Neuronal stem cell (in vitro differentiated cells): ENCODE results near the gene MED8.

Source experiments
- DNase-seq: peaks from one replicate; pipeline ENCODE4 v3.0.0-alpha.2; 2013; ENCODE audit warnings: low spot score
- H2AFZ ChIP-seq: one replicate; pipeline ENCODE4 v1.6.1; 2013; ENCODE audit warnings: mild to moderate bottlenecking, low read length, inconsistent platforms
- H2AK5ac ChIP-seq: 2 replicates; pipeline ENCODE4 v1.6.1; 2013; ENCODE audit warnings: low read depth, mild to moderate bottlenecking, inconsistent platforms, low read length, moderate library complexity, mixed read lengths
- H2BK120ac ChIP-seq: 2 replicates; pipeline ENCODE4 v1.6.1; 2013; ENCODE audit warnings: low read depth, mild to moderate bottlenecking, inconsistent platforms, low read length, moderate library complexity, mixed read lengths
- H2BK12ac ChIP-seq: one replicate; pipeline ENCODE4 v1.6.1; 2013; ENCODE audit warnings: low read length, inconsistent platforms
- H2BK15ac ChIP-seq: 2 replicates; pipeline ENCODE4 v1.6.1; 2013; ENCODE audit warnings: mild to moderate bottlenecking, low read length, inconsistent platforms, mixed read lengths
- H2BK5ac ChIP-seq: one replicate; pipeline ENCODE4 v1.6.1; 2013; ENCODE audit warnings: inconsistent platforms, mild to moderate bottlenecking, low read length, moderate library complexity
- H3K14ac ChIP-seq: one replicate; pipeline ENCODE4 v1.6.1; 2013; ENCODE audit warnings: low read length, inconsistent platforms
- H3K18ac ChIP-seq: 2 replicates; pipeline ENCODE4 v1.6.1; 2013; ENCODE audit warnings: low read length, inconsistent platforms
- H3K23ac ChIP-seq: 2 replicates; pipeline ENCODE4 v1.6.1; 2013; ENCODE audit warnings: low read depth, mild to moderate bottlenecking, mixed read lengths, low read length, inconsistent platforms; ENCODE audit not compliant: poor library complexity
- H3K27ac ChIP-seq: replicated peaks from 3 replicates; pipeline ENCODE4 v1.5.1; 2013; ENCODE audit warnings: low read length, inconsistent platforms
- H3K27me3 ChIP-seq, 3 experiments: 2 replicates each; pipeline ENCODE4 v1.6.1; 2013; ENCODE audit warnings: low read length in 3 of 3, mild to moderate bottlenecking in 2 of 3, inconsistent platforms in 1 of 3, low read depth in 1 of 3, mixed read lengths in 1 of 3, moderate library complexity in 1 of 3; ENCODE audit not compliant: control insufficient read depth in 3 of 3, insufficient read depth in 3 of 3
- H3K36me3 ChIP-seq, 2 donors: replicated peaks in 1 of 2; 2 replicates each; pipeline ENCODE4 v1.6.1; 2013; ENCODE audit warnings: low read length in 2 of 2; ENCODE audit not compliant: control insufficient read depth in 2 of 2, insufficient read depth in 2 of 2
- H3K4ac ChIP-seq: 2 replicates; pipeline ENCODE4 v1.6.1; 2013; ENCODE audit warnings: inconsistent platforms, mild to moderate bottlenecking, low read length, moderate library complexity
- H3K4me1 ChIP-seq, 2 donors: 1 replicate in 1 of 2; 2 replicates in 1 of 2; pipeline ENCODE4 v1.6.1; 2013; ENCODE audit warnings: low read length in 2 of 2, low read depth in 1 of 2; ENCODE audit not compliant: control insufficient read depth in 2 of 2, insufficient read depth in 1 of 2
- H3K4me2 ChIP-seq: one replicate; pipeline ENCODE4 v1.6.1; 2013; ENCODE audit warnings: mild to moderate bottlenecking, low read length, inconsistent platforms; ENCODE audit not compliant: insufficient read depth, poor library complexity, severe bottlenecking
- H3K4me3 ChIP-seq, 2 donors: 2 replicates each; pipeline ENCODE4 v1.5.1; 2013; ENCODE audit warnings: low read length in 2 of 2, mild to moderate bottlenecking in 2 of 2, inconsistent platforms in 1 of 2, moderate library complexity in 1 of 2
- H3K79me1 ChIP-seq: one replicate; pipeline ENCODE4 v1.6.1; 2013; ENCODE audit warnings: low read depth, mild to moderate bottlenecking, inconsistent platforms, low read length, moderate library complexity
- H3K9ac ChIP-seq: one replicate; pipeline ENCODE4 v1.6.1; 2013; ENCODE audit warnings: mild to moderate bottlenecking, low read depth, low read length, inconsistent platforms; ENCODE audit not compliant: poor library complexity
- H3K9me3 ChIP-seq, 2 donors: replicated peaks in 1 of 2; 2 replicates each; pipeline versions ENCODE3 to v1.6.1; 2013; ENCODE audit warnings: low read length in 2 of 2, mild to moderate bottlenecking in 2 of 2, inconsistent platforms in 1 of 2, low read depth in 1 of 2, mixed read lengths in 1 of 2, moderate library complexity in 1 of 2; ENCODE audit not compliant: control insufficient read depth in 2 of 2, insufficient read depth in 1 of 2
- H4K8ac ChIP-seq: one replicate; pipeline ENCODE4 v1.6.1; 2013; ENCODE audit warnings: low read depth, mild to moderate bottlenecking, inconsistent platforms, low read length, moderate library complexity
- H4K91ac ChIP-seq: one replicate; pipeline ENCODE4 v1.6.1; 2013; ENCODE audit warnings: low read length, low read depth, mild to moderate bottlenecking, inconsistent platforms; ENCODE audit not compliant: poor library complexity
- WGBS, 2 donors: extraction: QIAGEN DNeasy Blood & Tissue Kit; methylation state at CpG; one replicate each; pipeline ENCODE4 v1.1.7; 2013; ENCODE audit warnings: missing lambda C conversion rate in 2 of 2, mixed read lengths in 1 of 2; ENCODE audit not compliant: insufficient read length in 2 of 2, insufficient replicate concordance in 1 of 2; ENCODE audit errors: extremely low coverage in 2 of 2; 5-methylcytosine and 5-hydroxymethylcytosine counted together

MED8 gene

GRCh38 chr1:43360616-43361015, 29.0 kb downstream of the MED8 start:
- Histone ChIP-seq H3K4me2 (no peak overlapping the region), H3K4me3 (peak overlapping the region; percentile 17 to 85), H2BK15ac (no peak overlapping the region), H2BK120ac (no peak overlapping the region), H4K91ac (no peak overlapping the region), H3K14ac (no peak overlapping the region), H3K9me3 (no peaks in the 10 kb centered on the region), H3K9ac (peak overlapping the region; percentile 37), H2BK12ac (no peak overlapping the region), H3K18ac (no peak overlapping the region), H3K4me1 (peaks cover 18 to 30% of the 10 kb centered on the region in 2 donors), H4K8ac (no peak overlapping the region), H3K27ac (no peak overlapping the region), H2BK5ac (no peak overlapping the region), H2AK5ac (no peak overlapping the region), H3K79me1 (peaks cover 7% of the 10 kb centered on the region), H3K27me3 (no peaks in the 10 kb centered on the region), H3K36me3 (peaks cover 43 to 63% of the 10 kb centered on the region in 2 donors), H2AFZ (no peak overlapping the region), H3K4ac (no peak overlapping the region), H3K23ac (no peak overlapping the region)
- no peak for DNase-seq
- WGBS, 2 donors: no CpG with 5 or more reads among the region's 4 CpGs

GRCh38 chr1:43359696-43360095, 29.9 kb downstream of the MED8 start:
- Histone ChIP-seq H3K4me1 (peaks cover 18 to 28% of the 10 kb centered on the region in 2 donors), H2BK5ac (no peak overlapping the region), H2BK12ac (no peak overlapping the region), H4K8ac (no peak overlapping the region), H2BK15ac (no peak overlapping the region), H3K4ac (no peak overlapping the region), H2AK5ac (no peak overlapping the region), H3K27ac (no peak overlapping the region), H2BK120ac (no peak overlapping the region), H3K79me1 (peaks cover 7% of the 10 kb centered on the region), H3K36me3 (peaks cover 36 to 54% of the 10 kb centered on the region in 2 donors), H3K14ac (no peak overlapping the region), H2AFZ (no peak overlapping the region), H3K4me2 (peak overlapping the region; percentile 55), H3K4me3 (peak overlapping the region; percentile 85 to 90), H4K91ac (no peak overlapping the region), H3K27me3 (no peaks in the 10 kb centered on the region), H3K23ac (no peak overlapping the region), H3K9me3 (no peaks in the 10 kb centered on the region), H3K18ac (no peak overlapping the region), H3K9ac (peak overlapping the region; percentile 97)
- WGBS, 2 donors: no CpG with 5 or more reads among the region's 11 CpGs
- DNase-seq: no peak

GRCh38 chr1:43358746-43359693, 30.6 kb downstream of the MED8 start, which contains the start of gene CDC20:
Gene CDC20, plus strand, starts transcription at chr1:43358981. Its CDS starts 235 bp downstream, at chr1:43359216.
- no peak within 1 kb of the TSS for H2BK120ac ChIP-seq
- peak within 1 kb of the TSS; percentile 89 for H3K23ac ChIP-seq
- no peaks in the 10 kb centered on the region for H3K9me3 ChIP-seq
- H3K27ac ChIP-seq: peak within 1 kb of the TSS; percentile 76
- H3K79me1 ChIP-seq: peaks cover 7% of the 10 kb centered on the region
- H3K18ac ChIP-seq: peak within 1 kb of the TSS; percentile 92
- H3K9ac ChIP-seq: peak within 1 kb of the TSS; percentile 97
- H2BK12ac ChIP-seq: no peak within 1 kb of the TSS
- H3K36me3 ChIP-seq: peaks cover 33 to 47% of the 10 kb centered on the region in 2 donors
- no peak within 1 kb of the TSS for H2AK5ac ChIP-seq
- peak within 1 kb of the TSS; percentile 92 for H2AFZ ChIP-seq
- H3K4ac ChIP-seq: no peak within 1 kb of the TSS
- H3K14ac ChIP-seq: peak within 1 kb of the TSS; percentile 76
- H3K4me2 ChIP-seq: peak within 1 kb of the TSS; percentile 72
- DNase-seq: peak; percentile 98
- no peak within 1 kb of the TSS for H4K8ac ChIP-seq
- H2BK5ac ChIP-seq: peak within 1 kb of the TSS; percentile 93
- H2BK15ac ChIP-seq: no peak within 1 kb of the TSS
- no CpG with 5 or more reads among the region's 59 CpGs for WGBS, 2 donors
- H3K4me1 ChIP-seq: peaks cover 18 to 25% of the 10 kb centered on the region in 2 donors
- H3K27me3 ChIP-seq: no peaks in the 10 kb centered on the region
- H4K91ac ChIP-seq: peak within 1 kb of the TSS; percentile 48
- H3K4me3 ChIP-seq: peak within 1 kb of the TSS; percentile 85 to 90

GRCh38 chr1:43358121-43358745, 31.4 kb downstream of the MED8 start:
- H3K9me3 ChIP-seq: no peaks in the 10 kb centered on the region
- no peak overlapping the region for H2BK5ac ChIP-seq
- no CpG with 5 or more reads among the region's 33 CpGs for WGBS, 2 donors
- no peak overlapping the region for H2BK12ac ChIP-seq
- peaks cover 18% of the 10 kb centered on the region in 2 donors for H3K4me1 ChIP-seq
- DNase-seq: no peak
- H2BK120ac ChIP-seq: no peak overlapping the region
- H3K23ac ChIP-seq: peak overlapping the region; percentile 83
- H3K14ac ChIP-seq: no peak overlapping the region
- peak overlapping the region; percentile 11 for H3K18ac ChIP-seq
- peak overlapping the region; percentile 72 for H3K4me2 ChIP-seq
- H2AFZ ChIP-seq: peak overlapping the region; percentile 92
- no peak overlapping the region for H4K91ac ChIP-seq
- no peak overlapping the region for H2AK5ac ChIP-seq
- H3K79me1 ChIP-seq: peaks cover 7% of the 10 kb centered on the region
- peak overlapping the region; percentile 76 for H3K27ac ChIP-seq
- no peak overlapping the region for H3K4ac ChIP-seq
- H2BK15ac ChIP-seq: no peak overlapping the region
- H3K4me3 ChIP-seq: peak overlapping the region; percentile 85 to 86
- H3K27me3 ChIP-seq: no peaks in the 10 kb centered on the region
- no peak overlapping the region for H3K9ac ChIP-seq
- no peak overlapping the region for H4K8ac ChIP-seq
- peaks cover 26 to 39% of the 10 kb centered on the region in 2 donors for H3K36me3 ChIP-seq
